Measurements from ENCODE around the gene GPLD1.
"Not testable (repeated sequence)": the region's sequence is repeated elsewhere in the genome, so short reads cannot be mapped to it uniquely, and the experiment has no call there.

The GPLD1 gene

DNA sequence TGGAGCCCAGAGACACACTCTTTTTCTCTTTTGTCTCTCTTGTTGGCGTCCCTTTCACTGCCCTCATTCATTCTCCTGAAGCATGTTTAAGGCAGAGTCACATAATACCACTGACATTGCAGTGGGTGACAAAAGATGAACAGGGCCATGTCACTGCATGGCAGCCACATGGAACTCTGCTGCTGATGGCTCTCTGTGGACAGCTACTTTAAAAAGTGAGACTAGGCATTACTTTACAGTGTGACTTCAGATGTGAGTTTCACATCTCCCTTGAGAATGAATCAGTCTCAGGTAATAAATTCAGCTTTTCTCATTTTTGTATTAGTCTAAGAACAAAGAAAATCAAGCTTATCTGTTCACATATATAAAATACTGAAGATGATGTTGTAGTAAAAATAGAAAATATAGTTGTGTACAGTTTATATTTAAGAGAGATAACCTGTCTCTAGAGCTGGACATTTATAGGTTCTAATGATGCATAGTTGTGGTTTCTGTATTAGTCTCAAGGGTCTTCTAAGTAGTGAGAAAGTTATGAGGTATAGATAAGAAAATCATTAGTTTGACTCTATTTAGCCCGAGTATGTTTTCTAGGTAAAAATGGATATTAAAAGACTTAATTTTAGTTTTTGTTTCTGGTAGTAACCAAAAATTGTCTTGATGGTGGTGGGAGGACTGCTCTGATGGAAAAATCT is 80.5 kb downstream of the GPLD1 start:
- DNase-seq, result no peak

DNA sequence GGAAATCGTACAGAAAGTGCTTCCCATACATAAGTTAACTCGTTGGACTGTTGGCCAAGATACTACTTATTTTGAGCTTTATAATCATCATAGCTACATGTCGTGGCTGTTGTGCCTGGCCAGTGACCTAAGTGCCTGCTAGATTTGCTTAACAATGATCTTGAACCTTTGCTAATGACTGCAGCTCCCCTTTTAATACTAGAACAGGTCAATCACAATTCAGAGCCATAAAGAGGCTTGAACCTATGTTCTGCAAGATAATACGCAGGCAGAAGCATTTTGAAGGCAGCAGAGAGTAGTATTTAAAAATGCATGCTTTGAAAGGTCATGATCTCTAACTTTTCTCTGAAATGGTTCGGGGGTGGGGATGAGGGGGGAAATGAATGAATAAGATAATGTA is 84.1 kb downstream of the GPLD1 start:
- no peak for DNase-seq

GRCh38 chr6:24403501-24403824 is 85.9 kb downstream of the GPLD1 start:
- DNase-seq, result no peak

GRCh38 chr6:24402697-24403500 is 86.5 kb downstream of the GPLD1 start, which contains the start of gene MRS2:
MRS2 (plus strand) TSS chr6:24402936; CDS start chr6:24403047, 111 bp downstream.
- peak; percentile 58 for DNase-seq

- no peak for DNase-seq
These were observed 87.9 kb downstream of the GPLD1 start for GRCh38 chr6:24401458-24401857.

- not testable (repeated sequence) for DNase-seq
These were observed 89.0 kb downstream of the GPLD1 start for GRCh38 chr6:24400045-24401039.

DNA sequence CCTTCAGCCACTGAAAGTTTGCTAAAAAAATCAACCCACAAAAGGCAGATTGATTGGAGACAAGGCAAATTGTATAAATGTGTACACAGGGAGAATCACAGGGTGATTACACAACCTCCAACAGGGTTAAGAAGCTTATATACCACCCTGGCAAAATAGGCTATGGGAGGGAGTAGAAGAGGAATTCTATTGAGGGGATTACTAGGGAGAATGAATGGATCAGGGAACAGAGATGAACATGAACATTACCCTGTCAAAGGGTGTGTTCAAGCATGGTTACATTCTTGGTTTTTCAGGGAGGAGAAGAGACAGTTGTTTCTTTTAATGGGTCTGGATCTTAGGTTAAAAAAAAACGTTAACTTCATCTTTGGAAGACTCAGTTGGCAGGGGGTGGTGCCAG is 91.7 kb downstream of the GPLD1 start:
- no peak for DNase-seq

DNA sequence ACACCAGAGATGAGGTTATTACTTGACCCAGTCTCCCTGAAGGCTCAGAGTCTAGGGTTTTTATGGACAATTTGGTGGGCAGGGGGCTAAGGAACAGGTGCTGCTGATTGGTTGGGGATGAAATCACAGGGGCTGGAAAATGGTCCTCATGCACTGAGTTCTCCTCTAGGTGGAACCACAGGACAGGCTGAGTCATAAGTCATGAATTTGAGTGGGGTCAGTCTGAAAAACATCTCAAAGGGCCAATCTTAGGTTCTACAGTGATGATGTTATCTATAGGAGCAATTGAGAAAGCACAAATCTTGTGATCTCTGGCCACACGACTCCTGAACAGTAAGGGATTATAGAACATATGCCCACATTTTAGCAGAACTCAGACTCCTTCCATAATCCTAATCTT is 92.6 kb downstream of the GPLD1 start:
- no peak for DNase-seq

DNA sequence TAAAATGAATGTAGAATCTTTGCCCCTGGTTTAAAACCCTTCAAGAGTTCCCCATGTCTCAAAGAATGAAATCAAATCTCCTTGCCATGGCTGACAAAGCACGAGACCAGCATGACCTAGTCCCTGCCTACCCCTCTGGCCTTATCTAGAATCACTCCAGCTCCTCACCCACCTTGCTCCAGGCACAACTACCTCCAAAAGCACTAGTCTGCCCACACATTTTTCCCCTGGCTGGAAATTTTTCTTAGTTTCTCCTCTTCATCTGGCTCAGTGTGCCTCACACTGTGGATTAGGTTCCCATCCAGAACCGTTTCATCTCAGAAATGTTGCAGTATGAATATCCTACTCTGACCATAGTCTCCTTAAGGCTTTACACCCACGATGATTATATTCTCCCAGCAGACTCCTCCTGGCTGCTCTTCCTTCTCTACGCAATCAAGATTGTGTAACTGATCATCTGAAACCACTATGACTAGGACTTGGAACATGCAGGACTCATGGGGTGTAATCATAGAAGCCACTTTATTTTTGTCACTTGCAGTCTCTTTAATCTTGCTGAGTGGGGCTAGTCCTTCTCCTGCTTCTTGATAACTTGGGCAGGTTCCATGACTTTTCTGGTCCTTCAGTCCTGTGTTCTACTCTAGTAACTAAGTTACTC is 94.5 kb downstream of the GPLD1 start:
- DNase-seq, result no peak

GRCh38 chr6:24394061-24394779 is 95.2 kb downstream of the GPLD1 start:
- DNase-seq, result no peak

DNA sequence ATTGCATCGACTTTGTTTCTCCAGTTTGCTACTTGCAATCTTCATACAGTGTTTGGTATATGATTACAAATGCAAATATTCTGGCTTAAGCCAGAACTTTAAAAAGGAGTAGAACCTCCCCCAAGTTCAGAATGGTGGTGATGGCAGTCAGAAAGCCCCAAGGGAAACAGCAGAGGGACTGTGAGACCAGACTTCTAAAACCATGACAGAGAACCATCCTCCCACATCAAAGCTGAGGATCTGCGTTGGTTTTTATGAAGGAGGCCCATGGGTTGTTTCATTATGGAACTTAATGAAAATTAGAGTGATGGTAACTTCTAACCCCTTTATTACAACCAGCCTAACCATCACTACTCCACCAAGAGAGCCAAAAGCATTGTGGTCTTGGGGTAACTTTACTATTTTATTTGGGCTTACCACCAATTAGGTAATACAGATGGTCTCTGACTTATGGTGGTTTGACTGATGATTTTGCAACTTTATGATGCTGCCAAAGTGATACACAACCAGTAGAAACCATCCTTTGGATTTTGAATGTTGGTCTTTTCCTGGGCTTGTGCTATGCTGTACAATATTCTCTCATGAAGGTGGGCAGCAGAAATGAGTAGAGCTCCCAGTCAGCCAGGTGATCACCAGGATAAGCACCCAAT is 97.5 kb downstream of the GPLD1 start:
- no peak for DNase-seq

DNA sequence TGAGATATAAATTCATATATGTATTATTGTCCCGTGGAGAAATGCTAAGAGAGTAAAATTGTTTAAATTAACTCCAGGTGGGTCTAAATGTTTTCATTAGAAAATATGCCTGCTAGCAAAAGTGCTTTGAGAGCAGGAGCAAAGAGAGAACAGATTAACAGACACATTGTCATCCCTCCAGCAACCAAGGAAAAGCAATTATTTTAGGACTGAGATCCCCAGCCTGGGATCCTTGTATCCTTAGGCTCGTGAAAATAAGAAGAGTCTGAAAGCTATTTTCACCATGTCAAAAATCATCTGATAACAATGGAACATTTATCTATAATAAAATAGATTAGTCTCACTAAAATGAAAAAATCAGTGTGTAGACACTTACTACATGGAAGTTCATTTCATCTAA is 98.2 kb downstream of the GPLD1 start:
- DNase-seq, result no peak

DNA sequence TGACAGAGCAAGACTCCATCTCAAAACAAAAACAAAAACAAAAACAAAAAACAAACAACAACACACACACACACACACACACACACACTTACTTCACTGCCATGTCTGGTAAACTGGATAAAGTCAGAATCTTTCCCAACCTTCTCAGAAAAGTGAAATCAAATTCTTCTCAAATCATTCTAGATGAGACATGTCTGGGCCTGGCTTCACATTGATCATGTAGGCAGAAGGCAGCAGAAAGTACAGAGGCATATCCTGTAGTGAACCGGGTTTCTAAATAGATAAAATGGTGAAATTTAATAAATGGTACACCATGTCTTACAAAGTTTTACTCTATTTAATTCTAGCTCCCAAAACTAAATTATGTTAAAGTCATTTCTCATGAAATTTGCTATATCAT is 101.6 kb downstream of the GPLD1 start:
- DNase-seq, result no peak

- no peak for DNase-seq
These were observed 103.7 kb downstream of the GPLD1 start for GRCh38 chr6:24385536-24386269.

DNA sequence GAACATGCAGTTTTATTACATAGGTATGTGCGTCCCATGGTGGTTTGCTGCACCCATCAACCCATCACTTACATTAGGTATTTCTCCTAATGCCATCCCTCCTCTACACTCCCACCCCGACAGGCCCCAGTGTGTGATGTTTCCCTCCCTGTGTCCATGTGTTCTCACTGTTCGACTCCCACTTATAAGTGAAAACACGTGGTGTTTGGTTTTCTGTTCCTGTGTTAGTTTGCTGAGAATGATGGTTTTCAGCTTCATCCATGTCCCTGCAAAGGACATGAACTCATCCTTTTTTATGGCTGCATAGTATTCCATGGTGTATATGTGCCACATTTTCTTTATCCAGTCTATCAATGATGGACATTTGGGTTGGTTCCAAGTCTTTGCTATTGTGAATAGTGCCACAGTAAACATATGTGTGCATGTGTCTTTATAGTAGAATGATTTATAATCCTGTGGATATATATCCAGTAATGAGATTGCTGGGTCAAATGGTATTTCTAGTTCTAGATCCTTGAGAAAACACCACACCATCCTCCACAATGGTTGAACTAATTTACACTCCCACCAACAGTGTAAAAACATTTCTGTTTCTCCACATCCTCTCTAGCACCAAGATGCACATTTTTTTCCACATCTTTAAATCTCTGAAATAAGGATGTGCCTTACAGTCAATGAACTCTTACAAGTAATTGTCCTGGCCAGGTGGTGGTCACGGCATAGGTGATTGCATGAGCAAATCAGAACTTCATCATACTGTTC is 104.8 kb downstream of the GPLD1 start:
- not testable (repeated sequence) for DNase-seq

- not testable (repeated sequence) for DNase-seq
These were observed 106.4 kb downstream of the GPLD1 start for GRCh38 chr6:24382891-24383494.

GRCh38 chr6:24382220-24382540 is 107.2 kb downstream of the GPLD1 start:
- DNase-seq, result no peak

GRCh38 chr6:24381476-24382219 is 107.7 kb downstream of the GPLD1 start:
- no peak for DNase-seq

Data from KG1 (cell line).